AG04450 (cell line): ENCODE measurements around the gene DNAL1. TPM values are rescaled to one million over a fixed set of nuclear protein-coding genes. Genes with fewer than 3 reads are reported as not detected.

ENCODE experiments used
- CTCF ChIA-PET: fragments of 300-600, 350-600 bp; formaldehyde crosslinking; extraction: SDS; loops from one replicate; lab custom pipeline; 2022; ENCODE audit warnings: antibody characterized with exemption, inconsistent platforms; lab: Charles Lee
- POLR2A ChIA-PET: fragments of 350-600 bp; formaldehyde crosslinking; extraction: SDS; loops from one replicate; lab custom pipeline; 2021; ENCODE audit warnings: antibody characterized with exemption, inconsistent platforms; lab: Yijun Ruan, JAX
- DNase-seq: peaks from one replicate; pipeline ENCODE4 v3.0.0-alpha.2; 2011; ENCODE audit warnings: low read depth, low spot score
- H3K27ac ChIP-seq: one replicate; pipeline ENCODE4 v1.5.1; 2012; ENCODE audit warnings: low read depth, low read length, control low read depth
- H3K27me3 ChIP-seq: one replicate; pipeline ENCODE4 v1.6.0; 2012; ENCODE audit warnings: low read length; ENCODE audit not compliant: control insufficient read depth, insufficient read depth
- H3K4me3 ChIP-seq: 2 replicates; pipeline ENCODE4 v1.5.1; 2011; ENCODE audit warnings: mild to moderate bottlenecking, low read depth, low read length, control low read depth
- H3K9me3 ChIP-seq: 2 replicates; pipeline ENCODE4 v1.5.1; 2012; ENCODE audit warnings: low read length; ENCODE audit not compliant: control insufficient read depth, insufficient read depth
- polyA plus RNA-seq: library from polyadenylated mRNA; depleted of rRNA; stranded (reverse); fragments of >200 nt; gene quantifications from 2 replicates; pipeline ENCODE4 v1.2.3, GENCODE V29; 2011
- TF ChIP-seq, protein P1 (sequence below): IDR thresholded peaks from 2 replicates; pipeline ENCODE4 v1.5.1; 2011; ENCODE audit warnings: low read depth, low read length, control low read depth, inconsistent platforms

Gene DNAL1
- polyA plus RNA-seq, 1 experiment = 10.0 TPM

DNA sequence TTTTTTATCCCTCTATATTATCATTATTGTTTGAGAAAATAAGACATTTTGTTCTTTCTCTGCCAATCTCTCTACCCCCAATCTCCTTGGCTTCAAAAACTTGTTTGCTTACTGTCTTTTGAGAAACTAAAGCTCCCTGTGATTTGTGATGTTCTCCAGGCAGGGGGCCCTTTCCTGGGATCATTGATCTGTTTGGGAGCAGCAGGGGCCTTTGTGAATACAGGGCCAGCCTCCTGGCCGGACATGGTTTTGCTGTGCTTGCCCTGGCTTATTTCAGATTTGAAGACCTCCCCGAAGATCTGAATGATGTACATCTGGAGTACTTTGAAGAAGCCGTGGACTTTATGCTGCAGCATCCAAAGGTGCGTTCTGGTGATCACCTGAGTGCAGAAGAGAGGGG lies 28.0 kb upstream of the DNAL1 start:
- Histone ChIP-seq H3K9me3 (no peaks in the 10 kb centered on the region), H3K27me3 (peaks cover 6% of the 10 kb centered on the region), H3K27ac (no peak overlapping the region), H3K4me3 (no peak overlapping the region)
- DNase-seq = no peak
- ChIA-PET CTCF (no interaction called here), POLR2A (no interaction called here)
- TF ChIP-seq, protein P1, sequence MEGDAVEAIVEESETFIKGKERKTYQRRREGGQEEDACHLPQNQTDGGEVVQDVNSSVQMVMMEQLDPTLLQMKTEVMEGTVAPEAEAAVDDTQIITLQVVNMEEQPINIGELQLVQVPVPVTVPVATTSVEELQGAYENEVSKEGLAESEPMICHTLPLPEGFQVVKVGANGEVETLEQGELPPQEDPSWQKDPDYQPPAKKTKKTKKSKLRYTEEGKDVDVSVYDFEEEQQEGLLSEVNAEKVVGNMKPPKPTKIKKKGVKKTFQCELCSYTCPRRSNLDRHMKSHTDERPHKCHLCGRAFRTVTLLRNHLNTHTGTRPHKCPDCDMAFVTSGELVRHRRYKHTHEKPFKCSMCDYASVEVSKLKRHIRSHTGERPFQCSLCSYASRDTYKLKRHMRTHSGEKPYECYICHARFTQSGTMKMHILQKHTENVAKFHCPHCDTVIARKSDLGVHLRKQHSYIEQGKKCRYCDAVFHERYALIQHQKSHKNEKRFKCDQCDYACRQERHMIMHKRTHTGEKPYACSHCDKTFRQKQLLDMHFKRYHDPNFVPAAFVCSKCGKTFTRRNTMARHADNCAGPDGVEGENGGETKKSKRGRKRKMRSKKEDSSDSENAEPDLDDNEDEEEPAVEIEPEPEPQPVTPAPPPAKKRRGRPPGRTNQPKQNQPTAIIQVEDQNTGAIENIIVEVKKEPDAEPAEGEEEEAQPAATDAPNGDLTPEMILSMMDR = no peak

DNA sequence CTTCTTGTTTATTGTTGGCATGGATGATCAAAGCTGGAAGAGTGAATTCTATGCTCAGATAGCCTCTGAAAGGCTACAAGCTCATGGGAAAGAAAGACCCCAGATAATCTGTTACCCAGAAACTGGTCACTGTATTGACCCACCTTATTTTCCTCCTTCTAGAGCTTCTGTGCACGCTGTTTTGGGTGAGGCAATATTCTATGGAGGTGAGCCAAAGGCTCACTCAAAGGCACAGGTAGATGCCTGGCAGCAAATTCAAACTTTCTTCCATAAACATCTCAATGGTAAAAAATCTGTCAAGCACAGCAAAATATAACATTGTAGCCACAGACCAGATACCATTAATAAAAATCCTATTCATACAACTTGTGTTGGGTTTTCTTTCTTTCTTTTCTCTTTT lies 25.3 kb upstream of the DNAL1 start:
- TF ChIP-seq, protein P1 = no peak
- POLR2A ChIA-PET = no interaction called here
- Histone ChIP-seq H3K27ac (no peak overlapping the region), H3K9me3 (no peaks in the 10 kb centered on the region), H3K4me3 (no peak overlapping the region), H3K27me3 (peaks cover 6% of the 10 kb centered on the region)
- DNase-seq = no peak
- CTCF ChIA-PET = interaction anchor here (0.9 kb wide), 1 partner anchor 109 kb away, joined by 4 read pairs; no protein-coding TSS in a partner anchor

DNA sequence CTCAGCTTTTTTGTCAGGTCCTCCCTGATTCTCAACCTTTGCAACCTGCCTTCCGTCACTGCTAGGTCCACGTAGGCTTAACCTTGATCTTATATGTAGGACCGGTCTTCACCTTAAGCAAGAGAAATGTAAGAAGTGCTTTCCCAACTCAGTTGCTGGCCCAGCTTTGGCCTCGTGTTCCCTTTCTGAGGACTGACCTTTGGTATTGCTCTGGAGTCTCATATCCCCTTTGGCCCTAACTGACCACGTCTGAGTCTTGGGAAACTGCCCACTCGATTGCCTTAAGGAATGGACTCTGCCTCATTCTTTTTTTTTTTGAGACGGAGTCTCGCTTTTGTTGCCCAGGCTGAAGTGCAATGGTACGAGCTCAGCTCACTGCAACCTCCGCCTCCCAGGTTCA lies 24.5 kb upstream of the DNAL1 start:
- Histone ChIP-seq H3K9me3 (no peaks in the 10 kb centered on the region), H3K27me3 (peaks cover 6% of the 10 kb centered on the region), H3K4me3 (no peak overlapping the region), H3K27ac (no peak overlapping the region)
- CTCF ChIA-PET = no interaction called here
- no peak for DNase-seq
- TF ChIP-seq, protein P1 = no peak
- POLR2A ChIA-PET = no interaction called here

DNA sequence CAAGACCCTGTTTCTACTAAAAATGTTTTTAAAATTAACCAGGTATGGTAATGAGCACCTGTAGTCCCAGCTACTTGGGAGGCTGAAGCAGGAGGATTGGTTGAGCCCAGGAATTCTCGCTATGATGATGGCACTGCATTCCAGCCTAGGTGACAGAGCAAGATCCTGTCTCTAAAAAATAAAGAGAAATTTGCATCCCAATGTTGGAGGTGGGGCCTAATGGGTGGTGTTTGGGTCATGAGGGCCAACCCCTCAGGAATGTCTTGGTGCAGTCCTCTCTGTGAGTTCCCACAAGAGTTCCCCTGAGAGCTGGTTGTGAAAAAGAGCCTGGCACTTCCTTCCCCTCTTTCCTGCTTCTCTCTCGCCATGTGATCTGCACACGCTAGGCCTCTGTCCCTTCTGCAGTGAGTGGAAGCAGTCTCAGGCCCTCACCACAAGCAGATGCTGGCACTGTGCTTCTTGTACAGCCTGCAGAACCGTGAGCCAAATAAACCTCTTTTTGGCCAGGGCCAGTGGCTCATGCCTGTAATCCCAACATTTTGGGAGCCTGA lies 21.2 kb upstream of the DNAL1 start:
- POLR2A ChIA-PET = no interaction called here
- DNase-seq = no peak
- TF ChIP-seq, protein P1 = no peak
- Histone ChIP-seq H3K27ac (no peak overlapping the region), H3K4me3 (no peak overlapping the region), H3K27me3 (peaks cover 6% of the 10 kb centered on the region), H3K9me3 (no peaks in the 10 kb centered on the region)
- CTCF ChIA-PET = interaction anchor here (1.3 kb wide), 1 partner anchor 10 kb away, joined by 4 read pairs; no protein-coding TSS in a partner anchor

DNA sequence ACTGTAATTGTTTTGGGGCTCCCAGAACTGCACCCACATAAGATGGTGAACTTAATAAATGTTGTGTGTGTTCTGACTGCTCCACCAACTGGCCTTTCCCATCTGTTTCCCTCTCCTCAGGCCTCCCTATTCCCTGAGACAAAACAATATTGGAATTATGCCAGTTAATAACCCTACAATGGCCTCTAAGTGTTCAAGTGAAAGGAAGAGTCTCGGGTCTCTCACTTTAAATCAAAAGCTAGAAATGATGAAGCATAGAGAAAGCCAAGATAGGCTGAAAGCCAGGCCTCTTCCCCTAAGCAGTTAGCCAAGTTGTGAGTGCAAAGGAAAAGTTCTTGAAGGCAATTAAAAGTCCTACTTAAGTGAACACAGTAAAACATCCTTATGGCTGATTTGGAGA lies 19.1 kb upstream of the DNAL1 start:
- ChIA-PET POLR2A (interaction anchor here (1.2 kb wide), 1 partner anchor 13 kb away, joined by 3 read pairs; the partner anchor contains the start of gene ACOT6), CTCF (interaction anchor here (0.5 to 1.6 kb wide), 2 partner anchors 117 to 247 kb away, joined by 3 to 6 read pairs; no protein-coding TSS in a partner anchor)
- H3K27ac ChIP-seq = no peak overlapping the region
- H3K9me3 ChIP-seq = no peaks in the 10 kb centered on the region
- H3K27me3 ChIP-seq = peaks cover 2% of the 10 kb centered on the region
- no peak overlapping the region for H3K4me3 ChIP-seq
- no peak for DNase-seq
- TF ChIP-seq, protein P1 = no peak
